Esophagus muscularis mucosa (tissue), 4 donors: ENCODE results near the gene ZNF423. TPM values are rescaled to one million over a fixed set of nuclear protein-coding genes. Genes with fewer than 3 reads are reported as not detected.

Source experiments
- DNase-seq: peaks from one replicate; pipeline ENCODE4 v3.0.0-alpha.2; 2017; ENCODE audit errors: extremely low spot score
- H3K27ac ChIP-seq, 4 donors: fragments of 200-600 bp; sonication (generic); replicated peaks in 1 of 4; 1 replicate in 3 of 4; 2 replicates in 1 of 4; pipeline ENCODE4 v1.5.1; 2016 to 2019; ENCODE audit warnings: mild to moderate bottlenecking in 1 of 4
- H3K27me3 ChIP-seq, 4 donors: fragments of 200-600 bp; sonication (generic); one replicate each; pipeline versions ENCODE4 v1.5.1 to v1.6.0; 2016 to 2019
- H3K36me3 ChIP-seq, 4 donors: fragments of 200-600 bp; sonication (generic); one replicate each; pipeline ENCODE4 v1.5.1; 2016 to 2019
- H3K4me1 ChIP-seq, 4 donors: fragments of 200-600 bp; sonication (generic); one replicate each; pipeline ENCODE4 v1.5.1; 2016 to 2019
- H3K4me3 ChIP-seq, 4 donors: fragments of 200-600 bp; sonication (generic); 1 replicate in 2 of 4; 2 replicates in 2 of 4; pipeline ENCODE4 v1.5.1; 2016 to 2019; ENCODE audit warnings: mild to moderate bottlenecking in 4 of 4, moderate library complexity in 1 of 4
- H3K9me3 ChIP-seq, 4 donors: fragments of 200-600 bp; sonication (generic); 1 replicate in 3 of 4; 2 replicates in 1 of 4; pipeline ENCODE4 v1.5.1; 2016 to 2019
- EP300 ChIP-seq: sonication (generic); formaldehyde crosslinking; IDR thresholded peaks from one replicate; pipeline ENCODE4 v1.6.1; 2017; ENCODE audit warnings: antibody characterized with exemption
- POLR2A ChIP-seq: fragments of 450-650 bp; IDR thresholded peaks from one replicate; pipeline ENCODE4 v1.6.1; 2017; ENCODE audit warnings: antibody characterized with exemption, moderate library complexity, mild to moderate bottlenecking, low read depth
- POLR2AphosphoS5 ChIP-seq, 2 donors: sonication (generic); formaldehyde crosslinking; IDR thresholded peaks; one replicate each; pipeline ENCODE4 v1.6.1; 2017; ENCODE audit warnings: antibody characterized with exemption in 2 of 2
- WGBS: methylation state at CpG from one replicate; pipeline ENCODE4 v1.1.5; 2018; 5-methylcytosine and 5-hydroxymethylcytosine counted together
- intact Hi-C: fragments of 100-400 bp; cut with DNase I; formaldehyde crosslinking; loops from one replicate; pipeline ENCODE4 v1.15.1; 2023
- total RNA-seq, 4 donors: library from RNA; depleted of rRNA; stranded (reverse); fragments of >200 nt; gene quantifications; one replicate each; pipeline versions ENCODE4 v1.1.0 to v1.2.1, GENCODE V29; 2016
- TF ChIP-seq, protein P1 (sequence below), 3 experiments: fragments of 200-600 bp in 2 of 3; fragments of 450-650 bp in 1 of 3; sonication (generic) in 2 of 3; IDR thresholded peaks; one replicate each; pipeline ENCODE4 v1.5.1; 2017 to 2019; ENCODE audit warnings: antibody characterized with exemption in 3 of 3, mild to moderate bottlenecking in 2 of 3, moderate library complexity in 1 of 3

ZNF423 gene
- total RNA-seq, 4 donors from 2014 or later = 8.7 to 22.5 (median 10.3) TPM

- Histone ChIP-seq H3K9me3 (peaks cover 0 to 22% (median 17%) of the 10 kb centered on the region in 4 donors), H3K27ac (no peak overlapping the region), H3K36me3 (no peaks in the 10 kb centered on the region), H3K4me1 (peaks cover 0 to 9% (median 4%) of the 10 kb centered on the region in 4 donors), H3K27me3 (no peaks in the 10 kb centered on the region), H3K4me3 (no peak overlapping the region)
- no peak for DNase-seq
- TF ChIP-seq EP300 (no peak), POLR2AphosphoS5 (IDR thresholded peaks at IDR 0.05) (no peak), POLR2A (no peak)
- TF ChIP-seq, protein P1, sequence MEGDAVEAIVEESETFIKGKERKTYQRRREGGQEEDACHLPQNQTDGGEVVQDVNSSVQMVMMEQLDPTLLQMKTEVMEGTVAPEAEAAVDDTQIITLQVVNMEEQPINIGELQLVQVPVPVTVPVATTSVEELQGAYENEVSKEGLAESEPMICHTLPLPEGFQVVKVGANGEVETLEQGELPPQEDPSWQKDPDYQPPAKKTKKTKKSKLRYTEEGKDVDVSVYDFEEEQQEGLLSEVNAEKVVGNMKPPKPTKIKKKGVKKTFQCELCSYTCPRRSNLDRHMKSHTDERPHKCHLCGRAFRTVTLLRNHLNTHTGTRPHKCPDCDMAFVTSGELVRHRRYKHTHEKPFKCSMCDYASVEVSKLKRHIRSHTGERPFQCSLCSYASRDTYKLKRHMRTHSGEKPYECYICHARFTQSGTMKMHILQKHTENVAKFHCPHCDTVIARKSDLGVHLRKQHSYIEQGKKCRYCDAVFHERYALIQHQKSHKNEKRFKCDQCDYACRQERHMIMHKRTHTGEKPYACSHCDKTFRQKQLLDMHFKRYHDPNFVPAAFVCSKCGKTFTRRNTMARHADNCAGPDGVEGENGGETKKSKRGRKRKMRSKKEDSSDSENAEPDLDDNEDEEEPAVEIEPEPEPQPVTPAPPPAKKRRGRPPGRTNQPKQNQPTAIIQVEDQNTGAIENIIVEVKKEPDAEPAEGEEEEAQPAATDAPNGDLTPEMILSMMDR (IDR thresholded peaks at IDR 0.05) = no peak
- 78% methylated on average over 5 of the region's 5 CpGs for WGBS
- intact Hi-C loops = no loop called here
Observed at GRCh38 chr16:49649013-49649765, 206.7 kb downstream of the ZNF423 start.

- intact Hi-C loops = no loop called here
- 65% methylated on average over 2 of the region's 2 CpGs for WGBS
- Histone ChIP-seq H3K4me3 (no peak overlapping the region), H3K4me1 (peaks cover 0 to 19% (median 9%) of the 10 kb centered on the region in 4 donors), H3K27ac (no peak overlapping the region), H3K36me3 (no peaks in the 10 kb centered on the region), H3K27me3 (no peaks in the 10 kb centered on the region), H3K9me3 (peaks cover 0 to 22% (median 17%) of the 10 kb centered on the region in 4 donors)
- TF ChIP-seq POLR2AphosphoS5 (IDR thresholded peaks at IDR 0.05) (no peak), EP300 (no peak), POLR2A (no peak)
- TF ChIP-seq, protein P1 (IDR thresholded peaks at IDR 0.05) = no peak
- no peak for DNase-seq
Observed at GRCh38 chr16:49647673-49648072, 208.2 kb downstream of the ZNF423 start.

- WGBS = 100% methylated on average over 1 of the region's 1 CpG
- Histone ChIP-seq H3K4me3 (no peak overlapping the region), H3K4me1 (peaks cover 12 to 29% (median 16%) of the 10 kb centered on the region in 4 donors), H3K36me3 (no peaks in the 10 kb centered on the region), H3K27me3 (no peaks in the 10 kb centered on the region), H3K9me3 (peaks cover 0 to 22% (median 17%) of the 10 kb centered on the region in 4 donors), H3K27ac (no peak overlapping the region)
- no peak for DNase-seq
- TF ChIP-seq POLR2AphosphoS5 (IDR thresholded peaks at IDR 0.05) (no peak), EP300 (no peak), POLR2A (no peak)
- TF ChIP-seq, protein P1 (IDR thresholded peaks at IDR 0.05) = no peak
- intact Hi-C loops = no loop called here
Observed at GRCh38 chr16:49645263-49645662, 210.6 kb downstream of the ZNF423 start.

DNA sequence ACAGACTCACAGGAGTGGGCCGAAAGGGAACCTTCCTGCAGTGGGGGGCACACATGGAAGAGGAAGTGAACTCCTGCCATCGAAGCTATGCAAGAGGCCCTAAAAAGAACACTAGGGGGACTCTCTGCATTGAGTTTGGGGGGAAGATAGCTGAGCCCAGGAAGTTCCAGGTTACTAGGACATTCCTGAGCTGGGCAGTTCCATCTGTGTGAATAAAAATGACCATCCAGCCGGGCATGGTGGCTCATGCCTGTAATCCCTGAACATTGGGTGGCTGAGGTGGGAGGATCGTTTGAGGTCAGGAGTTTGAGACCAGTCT, 211.8 kb downstream of the ZNF423 start:
- no peak overlapping the region for H3K4me3 ChIP-seq
- H3K36me3 ChIP-seq = no peaks in the 10 kb centered on the region
- no peak overlapping the region for H3K27ac ChIP-seq
- TF ChIP-seq, protein P1 (IDR thresholded peaks at IDR 0.05) = peak in 1 of 3 experiments; percentile 10
- TF ChIP-seq POLR2A = no peak
- no peak for TF ChIP-seq EP300
- no peak for TF ChIP-seq POLR2AphosphoS5 (IDR thresholded peaks at IDR 0.05)
- H3K9me3 ChIP-seq = peaks cover 0 to 19% (median 17%) of the 10 kb centered on the region in 4 donors
- H3K4me1 ChIP-seq = peaks cover 22 to 40% (median 28%) of the 10 kb centered on the region in 4 donors
- intact Hi-C loops = no loop called here
- no peak for DNase-seq
- H3K27me3 ChIP-seq = no peaks in the 10 kb centered on the region
- 62% methylated on average over 4 of the region's 4 CpGs for WGBS
